ENCODE data around the gene XKR8.
"Not testable (repeated sequence)": the region's sequence is repeated elsewhere in the genome, so short reads cannot be mapped to it uniquely, and the experiment has no call there.

Gene XKR8

GRCh38 chr1:27994060-27994459 is 34.3 kb downstream of the XKR8 start:
- Histone ChIP-seq H3K27ac (ENCODE audit: low read length, poor library complexity, severe bottlenecking) (no peak overlapping the region), H3K79me1 (replicated peaks; ENCODE audit: low read length, poor library complexity, severe bottlenecking) (peaks cover 8% of the 10 kb centered on the region), H4K8ac (ENCODE audit: low read length) (no peak overlapping the region), H3K36me3 (ENCODE audit: control insufficient read depth in 1 of 2, insufficient read depth in 2 of 2, low read depth in 1 of 2, low read length in 2 of 2) (peaks cover 32 to 78% of the 10 kb centered on the region in 2 experiments), H4K91ac (ENCODE audit: low read length) (no peak overlapping the region), H2AFZ (ENCODE audit: low read depth, low read length) (no peak overlapping the region), H3K4me1 (ENCODE audit: control insufficient read depth, insufficient read depth, low read depth, low read length) (no peaks in the 10 kb centered on the region), H3K23ac (ENCODE audit: low read length in 2 of 2) (no peak overlapping the region), H3K9ac (ENCODE audit: low read length) (no peak overlapping the region), H2BK5ac (ENCODE audit: low read depth, low read length, poor library complexity, severe bottlenecking) (no peak overlapping the region), H3K14ac (ENCODE audit: low read length in 2 of 2) (no peak overlapping the region), H3K18ac (ENCODE audit: low read depth in 1 of 2, low read length in 2 of 2) (no peak overlapping the region), H2AK5ac (ENCODE audit: low read length, severe bottlenecking) (no peak overlapping the region), H2BK12ac (ENCODE audit: low read length in 2 of 2) (no peak overlapping the region), H2BK120ac (ENCODE audit: low read depth, low read length) (no peak overlapping the region), H3K4me2 (ENCODE audit: low read length, poor library complexity, severe bottlenecking) (no peak overlapping the region), H3K9me3 (ENCODE audit: control insufficient read depth, low read length) (no peaks in the 10 kb centered on the region), H3K4ac (ENCODE audit: low read depth in 1 of 2, low read length in 2 of 2) (no peak overlapping the region), H3K27me3 (ENCODE audit: control insufficient read depth in 1 of 2, insufficient read depth in 1 of 2, low read length in 2 of 2) (no peaks in the 10 kb centered on the region), H3K4me3 (ENCODE audit: insufficient read depth in 1 of 2, low read depth in 1 of 2, low read length in 2 of 2) (no peak overlapping the region), H2BK15ac (ENCODE audit: low read depth, poor library complexity, severe bottlenecking) (no peak overlapping the region)
- no peak for DNase-seq
- WGBS, result 94% methylated on average over 1 of the region's 1 CpG

DNA sequence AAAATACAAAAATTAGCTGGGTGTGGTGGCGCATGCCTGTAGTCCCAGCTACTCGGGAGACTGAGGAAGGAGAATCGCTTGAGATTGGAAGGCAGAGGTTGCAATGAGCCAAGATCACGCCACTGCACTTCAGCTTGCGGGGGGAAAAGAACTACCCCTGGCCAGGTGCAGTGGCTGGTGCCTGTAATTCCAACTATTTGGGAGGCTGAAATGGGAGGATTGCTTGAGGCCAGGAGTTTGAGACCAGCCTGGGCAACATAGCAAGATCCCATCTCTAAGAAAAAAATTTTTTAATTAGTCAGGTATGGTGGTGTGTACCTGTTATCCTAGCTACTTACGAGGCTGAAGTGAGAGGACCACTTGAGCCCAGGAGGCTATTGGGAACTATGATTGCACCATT is 34.8 kb downstream of the XKR8 start:
- H2BK5ac ChIP-seq (ENCODE audit: low read depth, low read length, poor library complexity, severe bottlenecking); H4K91ac ChIP-seq (ENCODE audit: low read length); H3K9me3 ChIP-seq (ENCODE audit: control insufficient read depth, low read length); H3K4me2 ChIP-seq (ENCODE audit: low read length, poor library complexity, severe bottlenecking); H3K27me3 ChIP-seq (ENCODE audit: control insufficient read depth in 1 of 2, insufficient read depth in 1 of 2, low read length in 2 of 2); H3K4me1 ChIP-seq (ENCODE audit: control insufficient read depth, insufficient read depth, low read depth, low read length); H3K9ac ChIP-seq (ENCODE audit: low read length); H2BK120ac ChIP-seq (ENCODE audit: low read depth, low read length); H2BK15ac ChIP-seq (ENCODE audit: low read depth, poor library complexity, severe bottlenecking); H3K27ac ChIP-seq (ENCODE audit: low read length, poor library complexity, severe bottlenecking); H3K4ac ChIP-seq (ENCODE audit: low read depth in 1 of 2, low read length in 2 of 2); H2AFZ ChIP-seq (ENCODE audit: low read depth, low read length); H4K8ac ChIP-seq (ENCODE audit: low read length); H3K14ac ChIP-seq (ENCODE audit: low read length in 2 of 2); H2BK12ac ChIP-seq (ENCODE audit: low read length in 2 of 2); H2AK5ac ChIP-seq (ENCODE audit: low read length, severe bottlenecking); H3K18ac ChIP-seq (ENCODE audit: low read depth in 1 of 2, low read length in 2 of 2); H3K79me1 ChIP-seq (replicated peaks; ENCODE audit: low read length, poor library complexity, severe bottlenecking); H3K4me3 ChIP-seq (ENCODE audit: insufficient read depth in 1 of 2, low read depth in 1 of 2, low read length in 2 of 2); DNase-seq; H3K23ac ChIP-seq (ENCODE audit: low read length in 2 of 2): not testable (repeated sequence)
- peaks cover 32 to 78% of the 10 kb centered on the region in 2 experiments for H3K36me3 ChIP-seq (ENCODE audit: control insufficient read depth in 1 of 2, insufficient read depth in 2 of 2, low read depth in 1 of 2, low read length in 2 of 2)
- WGBS, result 100% methylated on average over 6 of the region's 6 CpGs

DNA sequence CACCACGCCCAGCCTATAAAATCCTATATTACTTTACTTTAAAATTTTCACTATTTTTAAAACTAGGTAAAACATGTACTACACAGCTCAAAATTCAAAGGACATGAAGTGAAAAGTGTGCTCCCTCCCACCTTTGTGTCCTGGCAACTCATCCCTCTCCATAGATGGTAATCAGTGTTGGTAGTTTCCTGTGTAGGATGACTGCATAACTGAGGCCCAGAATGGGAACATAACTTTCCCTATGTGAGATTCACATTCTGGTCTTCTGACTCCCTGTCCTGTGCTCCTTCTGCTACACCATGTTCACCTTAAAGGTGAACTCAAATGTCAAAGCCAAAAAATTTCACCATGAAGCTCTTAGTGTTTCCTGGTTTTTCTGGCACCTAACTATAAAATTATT is 39.3 kb downstream of the XKR8 start:
- H3K4ac ChIP-seq (ENCODE audit: low read depth in 1 of 2, low read length in 2 of 2), result no peak overlapping the region
- no peak for DNase-seq
- no peak overlapping the region for H2AFZ ChIP-seq (ENCODE audit: low read depth, low read length)
- H2BK15ac ChIP-seq (ENCODE audit: low read depth, poor library complexity, severe bottlenecking), result no peak overlapping the region
- no peaks in the 10 kb centered on the region for H3K4me1 ChIP-seq (ENCODE audit: control insufficient read depth, insufficient read depth, low read depth, low read length)
- H4K8ac ChIP-seq (ENCODE audit: low read length), result no peak overlapping the region
- H4K91ac ChIP-seq (ENCODE audit: low read length), result no peak overlapping the region
- peaks cover 36 to 61% of the 10 kb centered on the region in 2 experiments for H3K36me3 ChIP-seq (ENCODE audit: control insufficient read depth in 1 of 2, insufficient read depth in 2 of 2, low read depth in 1 of 2, low read length in 2 of 2)
- no peak overlapping the region for H2AK5ac ChIP-seq (ENCODE audit: low read length, severe bottlenecking)
- no peak overlapping the region for H3K18ac ChIP-seq (ENCODE audit: low read depth in 1 of 2, low read length in 2 of 2)
- H3K9me3 ChIP-seq (ENCODE audit: control insufficient read depth, low read length), result no peaks in the 10 kb centered on the region
- no peak overlapping the region for H2BK5ac ChIP-seq (ENCODE audit: low read depth, low read length, poor library complexity, severe bottlenecking)
- H3K27me3 ChIP-seq (ENCODE audit: control insufficient read depth in 1 of 2, insufficient read depth in 1 of 2, low read length in 2 of 2), result no peaks in the 10 kb centered on the region
- no peak overlapping the region for H3K14ac ChIP-seq (ENCODE audit: low read length in 2 of 2)
- no peak overlapping the region for H3K9ac ChIP-seq (ENCODE audit: low read length)
- WGBS, result 100% methylated on average over 1 of the region's 1 CpG
- H2BK12ac ChIP-seq (ENCODE audit: low read length in 2 of 2), result no peak overlapping the region
- H3K4me2 ChIP-seq (ENCODE audit: low read length, poor library complexity, severe bottlenecking), result no peak overlapping the region
- H3K4me3 ChIP-seq (ENCODE audit: insufficient read depth in 1 of 2, low read depth in 1 of 2, low read length in 2 of 2), result no peak overlapping the region
- peaks cover 2% of the 10 kb centered on the region for H3K79me1 ChIP-seq (replicated peaks; ENCODE audit: low read length, poor library complexity, severe bottlenecking)
- H3K27ac ChIP-seq (ENCODE audit: low read length, poor library complexity, severe bottlenecking), result no peak overlapping the region
- H2BK120ac ChIP-seq (ENCODE audit: low read depth, low read length), result no peak overlapping the region
- H3K23ac ChIP-seq (ENCODE audit: low read length in 2 of 2), result no peak overlapping the region

DNA sequence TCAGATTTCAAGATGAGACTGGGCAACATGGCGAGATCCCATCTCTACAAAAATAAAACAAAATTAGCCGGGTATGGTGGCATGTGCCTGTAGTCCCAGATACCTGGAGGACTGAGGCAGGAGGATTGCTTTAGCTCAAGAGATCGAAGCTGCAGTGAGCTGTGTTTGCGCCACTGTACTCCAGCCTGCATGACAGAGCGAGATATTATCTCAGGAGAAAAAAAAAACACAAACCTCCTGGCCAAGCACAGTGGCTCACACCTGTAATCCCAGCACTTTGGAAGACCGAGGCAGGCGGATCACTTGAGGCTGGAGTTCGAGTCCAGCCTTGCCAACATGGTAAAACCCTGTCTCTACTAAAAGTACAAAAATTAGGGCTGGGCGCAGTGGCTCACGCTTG is 42.8 kb downstream of the XKR8 start:
- H3K27ac ChIP-seq (ENCODE audit: low read length, poor library complexity, severe bottlenecking), result no peak overlapping the region
- no peak overlapping the region for H2BK12ac ChIP-seq (ENCODE audit: low read length in 2 of 2)
- H3K79me1 ChIP-seq (replicated peaks; ENCODE audit: low read length, poor library complexity, severe bottlenecking), result peaks cover 5% of the 10 kb centered on the region
- H4K8ac ChIP-seq (ENCODE audit: low read length), result no peak overlapping the region
- no peak overlapping the region for H3K23ac ChIP-seq (ENCODE audit: low read length in 2 of 2)
- no peak overlapping the region for H3K4me3 ChIP-seq (ENCODE audit: insufficient read depth in 1 of 2, low read depth in 1 of 2, low read length in 2 of 2)
- peaks cover 25 to 50% of the 10 kb centered on the region in 2 experiments for H3K36me3 ChIP-seq (ENCODE audit: control insufficient read depth in 1 of 2, insufficient read depth in 2 of 2, low read depth in 1 of 2, low read length in 2 of 2)
- no peak overlapping the region for H2AK5ac ChIP-seq (ENCODE audit: low read length, severe bottlenecking)
- no peak overlapping the region for H2AFZ ChIP-seq (ENCODE audit: low read depth, low read length)
- no peak overlapping the region for H2BK5ac ChIP-seq (ENCODE audit: low read depth, low read length, poor library complexity, severe bottlenecking)
- H2BK120ac ChIP-seq (ENCODE audit: low read depth, low read length), result no peak overlapping the region
- no peak overlapping the region for H2BK15ac ChIP-seq (ENCODE audit: low read depth, poor library complexity, severe bottlenecking)
- H3K18ac ChIP-seq (ENCODE audit: low read depth in 1 of 2, low read length in 2 of 2), result no peak overlapping the region
- H3K4ac ChIP-seq (ENCODE audit: low read depth in 1 of 2, low read length in 2 of 2), result no peak overlapping the region
- H3K9me3 ChIP-seq (ENCODE audit: control insufficient read depth, low read length), result no peaks in the 10 kb centered on the region
- H3K27me3 ChIP-seq (ENCODE audit: control insufficient read depth in 1 of 2, insufficient read depth in 1 of 2, low read length in 2 of 2), result no peaks in the 10 kb centered on the region
- no peak overlapping the region for H3K9ac ChIP-seq (ENCODE audit: low read length)
- no peak overlapping the region for H4K91ac ChIP-seq (ENCODE audit: low read length)
- H3K4me2 ChIP-seq (ENCODE audit: low read length, poor library complexity, severe bottlenecking), result no peak overlapping the region
- no peak for DNase-seq
- WGBS, result 100% methylated on average over 10 of the region's 10 CpGs
- no peak overlapping the region for H3K14ac ChIP-seq (ENCODE audit: low read length in 2 of 2)
- H3K4me1 ChIP-seq (ENCODE audit: control insufficient read depth, insufficient read depth, low read depth, low read length), result no peaks in the 10 kb centered on the region

Measured in mesenchymal stem cell (in vitro differentiated cells and primary cell).